HG03571 (cell line): ENCODE results near the gene BCO2.
"Not testable (repeated sequence)": the region's sequence is repeated elsewhere in the genome, so short reads cannot be mapped to it uniquely, and the experiment has no call there.

Source experiments
- ATAC-seq: cut with Tn5 transposase; IDR thresholded peaks from one replicate; pipeline ENCODE4 v1.9.1; 2021; ENCODE audit not compliant: unreplicated experiment

BCO2 gene

DNA sequence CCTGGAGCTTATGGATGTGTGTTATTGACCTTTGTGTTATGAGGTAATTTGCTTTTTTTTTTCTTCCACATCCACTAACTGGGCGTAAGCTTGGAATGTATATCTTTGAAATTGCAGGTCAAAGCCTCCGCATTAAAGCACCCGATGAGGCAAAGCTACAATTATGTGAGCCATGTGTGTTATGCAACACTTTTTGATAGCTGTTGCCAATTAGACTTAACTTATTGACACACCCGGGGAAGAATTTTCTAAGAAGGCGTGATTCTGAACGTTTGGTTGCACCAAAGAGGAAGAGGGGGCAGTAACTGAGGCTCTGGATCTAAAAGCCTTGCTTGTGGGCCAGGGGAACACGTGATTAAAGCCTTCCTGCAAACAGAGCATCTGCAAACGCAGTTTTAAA, 8.8 kb upstream of the BCO2 start:
- no peak for ATAC-seq

DNA sequence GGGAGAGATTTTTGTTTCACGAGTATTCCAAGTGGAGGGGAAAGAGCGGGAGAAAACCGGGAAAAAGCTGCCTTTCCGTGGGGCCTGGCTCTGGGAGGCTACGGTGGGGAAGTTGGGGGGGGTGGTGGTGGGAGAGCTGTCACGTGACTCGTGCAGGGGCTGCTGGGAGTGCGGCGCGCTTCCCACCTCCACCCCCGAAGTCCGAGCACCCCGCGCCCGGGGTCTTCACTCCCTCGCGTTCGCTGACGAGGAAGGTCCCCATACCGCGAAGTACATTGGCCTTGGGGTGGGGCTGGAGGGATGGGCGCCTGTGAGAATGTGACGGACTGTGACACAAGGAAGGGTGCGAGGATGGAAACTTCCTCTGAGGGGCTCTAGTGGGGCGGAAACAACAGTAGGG, 8.2 kb upstream of the BCO2 start, which contains the start of gene TEX12:
Gene TEX12, plus strand, starts transcription at position 228 of the 400 bp plus-strand sequence. CDS start 1,897 bp downstream, outside the sequence.
- ATAC-seq: no peak

DNA sequence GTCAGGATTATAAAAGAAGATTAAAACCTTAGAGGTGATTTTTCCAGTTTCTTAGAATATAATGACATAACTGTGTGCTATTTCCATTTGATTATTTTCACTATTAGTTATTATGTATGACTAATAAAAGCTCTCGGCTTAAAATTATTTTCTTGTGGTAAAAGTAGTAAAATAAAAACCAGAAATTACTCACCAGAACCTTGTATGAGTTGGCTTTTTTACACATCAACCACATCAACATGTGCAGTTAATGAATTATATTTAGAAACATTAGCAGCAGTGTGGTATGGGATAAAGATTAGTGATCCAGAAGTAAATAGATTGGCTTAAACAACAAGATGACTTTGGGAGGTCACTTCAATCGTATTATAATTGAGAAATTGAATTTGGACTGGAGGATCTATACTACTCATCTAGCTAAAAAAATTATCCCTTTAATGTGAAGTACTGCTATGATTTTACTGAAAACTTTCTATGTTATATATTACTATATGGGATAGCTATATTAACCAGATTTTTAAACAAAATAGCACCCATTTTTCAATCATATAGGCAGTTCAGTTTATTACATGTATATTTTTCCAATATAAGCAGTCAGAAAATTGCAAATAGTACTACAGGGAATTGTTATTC, 2.8 kb upstream of the BCO2 start:
- ATAC-seq: peak; percentile 61

DNA sequence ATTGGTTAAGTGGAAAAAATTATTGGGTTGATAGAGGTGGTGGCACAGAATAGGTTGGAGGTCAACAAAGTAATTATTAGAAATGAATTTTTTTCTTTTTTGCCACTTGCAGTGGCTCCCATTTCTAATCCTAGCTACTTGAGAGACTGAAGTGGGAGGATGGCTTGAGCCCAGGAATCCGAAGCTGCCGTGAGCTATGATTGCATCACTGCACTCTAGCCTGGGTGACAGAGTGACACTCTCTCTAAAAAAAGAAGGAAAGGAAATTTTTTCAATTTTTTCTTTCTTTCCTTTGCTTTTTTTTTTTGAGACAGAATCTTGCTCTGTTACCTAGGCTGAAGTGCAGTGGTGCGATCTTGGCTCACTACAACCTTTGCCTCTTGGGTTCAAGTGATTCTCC, 2.2 kb upstream of the BCO2 start:
- ATAC-seq: no peak

DNA sequence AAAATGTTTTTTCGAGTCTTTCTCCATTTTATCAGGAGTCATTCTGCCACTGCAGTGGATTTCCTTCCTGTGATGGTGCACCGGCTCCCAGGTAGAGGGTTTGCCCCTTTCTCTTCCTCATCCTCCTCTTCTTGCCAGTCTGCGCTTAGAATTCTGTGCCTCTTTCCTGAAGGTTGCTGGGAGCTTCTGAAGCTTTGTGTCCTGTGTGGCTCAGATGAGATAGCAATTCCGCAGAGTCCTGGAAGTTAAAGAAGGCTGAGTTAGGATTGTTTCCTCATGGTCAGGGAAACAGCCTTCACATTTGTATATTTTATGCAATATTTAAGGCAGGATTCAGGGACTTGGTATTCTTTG, 264 bp downstream of the BCO2 start:
- no peak for ATAC-seq

DNA sequence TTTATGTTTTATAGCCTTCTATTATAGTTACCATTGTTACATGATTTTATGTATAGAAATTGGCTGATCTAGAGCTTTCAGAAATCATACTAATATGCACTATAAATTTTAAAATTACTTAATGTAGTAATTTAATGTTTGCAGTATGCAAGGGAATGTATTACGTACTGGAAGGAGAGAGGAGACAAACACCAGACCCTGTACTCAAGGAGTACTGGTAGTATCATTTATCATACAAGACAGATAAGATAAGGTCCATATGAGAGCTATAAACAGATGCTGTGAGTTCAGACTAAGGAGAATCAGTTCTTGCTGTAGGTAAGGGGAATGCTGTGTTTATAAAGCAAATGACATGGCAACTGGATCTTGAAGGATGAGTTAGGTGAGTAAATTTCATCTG, 765 bp downstream of the BCO2 start:
- no peak for ATAC-seq

DNA sequence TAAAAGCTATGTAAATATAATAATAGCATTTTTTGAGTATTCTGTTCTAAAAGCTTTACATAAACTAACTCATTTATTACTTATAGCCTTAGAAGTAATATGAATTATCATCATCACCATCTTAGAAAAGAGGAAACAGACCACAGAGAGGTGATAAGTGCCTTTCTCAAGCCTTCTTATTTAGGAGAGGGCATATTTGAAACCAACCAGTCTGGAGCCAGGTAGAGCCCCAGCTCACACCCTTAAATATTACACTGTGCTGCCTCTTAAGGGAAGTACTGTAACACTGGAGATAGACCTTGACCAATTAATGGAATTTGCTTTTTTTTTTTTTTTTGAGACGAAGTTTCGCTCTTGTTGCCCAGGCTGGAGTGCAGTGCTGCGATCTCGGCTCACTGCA, 2.3 kb downstream of the BCO2 start:
- ATAC-seq: no peak

DNA sequence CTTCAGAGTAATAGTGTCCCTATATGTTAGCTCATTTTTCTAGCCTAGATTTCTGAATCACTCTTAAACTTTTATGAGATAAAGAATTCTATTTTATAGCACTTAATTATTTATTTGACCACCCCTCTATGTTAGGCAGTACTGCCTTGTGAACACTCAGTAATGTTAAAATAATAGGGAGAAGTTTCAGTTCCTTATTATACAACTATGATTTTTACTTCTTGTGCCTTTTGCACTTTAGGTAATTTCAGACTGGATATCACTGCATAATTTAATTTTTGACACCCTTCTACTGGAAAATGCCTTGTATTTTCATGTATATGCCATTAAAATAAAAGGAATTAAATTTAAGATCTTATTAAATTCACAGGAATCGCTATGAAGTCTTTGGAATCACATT, 3.1 kb downstream of the BCO2 start:
- ATAC-seq: no peak

DNA sequence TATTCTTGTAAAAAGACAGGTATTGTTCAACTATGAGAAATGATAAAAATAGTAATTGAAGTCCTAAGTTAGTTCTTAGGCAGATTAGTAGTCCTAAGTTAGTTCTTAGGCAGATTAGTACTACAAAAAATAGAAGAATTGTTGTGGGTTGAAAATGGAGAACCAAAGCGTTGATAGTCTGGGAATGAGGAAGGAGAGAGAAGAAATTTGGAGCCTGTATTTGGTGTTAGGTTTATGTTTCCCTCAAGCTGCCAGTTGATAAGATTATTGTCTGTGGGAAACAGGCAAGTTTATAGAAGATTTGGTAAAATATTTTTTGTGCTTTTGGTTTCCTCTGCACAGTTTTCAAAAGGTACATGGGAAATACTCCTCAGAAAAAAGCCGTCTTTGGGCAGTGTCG, 3.6 kb downstream of the BCO2 start:
- no peak for ATAC-seq

DNA sequence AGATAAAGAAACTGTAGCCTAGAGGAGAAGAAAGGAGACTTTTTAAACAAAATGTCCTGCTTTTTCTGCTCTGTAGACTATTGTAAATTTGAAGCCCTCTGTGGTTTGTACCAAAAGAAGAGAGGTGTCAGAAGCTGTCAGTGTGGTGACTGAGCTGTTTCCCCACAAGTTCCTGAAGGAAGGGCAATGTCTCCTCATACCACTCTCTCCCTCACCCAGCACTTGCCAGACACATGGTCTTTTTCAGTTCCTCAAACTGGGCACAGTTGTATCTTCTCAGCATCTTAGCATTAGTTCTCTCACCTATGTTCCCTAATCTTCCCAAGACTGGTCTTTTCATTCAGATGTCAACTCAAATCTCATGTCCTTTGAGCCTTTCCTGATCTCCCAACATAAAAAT, 4.3 kb downstream of the BCO2 start:
- no peak for ATAC-seq

DNA sequence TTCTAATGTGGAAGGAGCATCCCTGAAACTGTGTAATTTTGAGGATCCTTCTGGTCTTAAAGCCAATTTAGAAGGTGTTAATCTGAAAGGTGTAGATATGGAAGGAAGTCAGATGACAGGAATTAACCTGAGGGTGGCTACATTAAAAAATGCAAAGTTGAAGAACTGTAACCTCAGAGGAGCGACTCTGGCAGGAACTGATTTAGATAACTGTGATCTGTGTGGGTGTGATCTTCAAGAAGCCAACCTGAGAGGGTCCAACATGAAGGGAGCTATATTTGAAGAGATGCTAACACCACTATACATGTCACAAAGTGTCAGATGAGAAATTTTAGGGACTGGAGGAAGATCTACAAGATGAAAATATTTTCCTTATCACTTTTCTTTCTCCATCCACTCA, 7.6 kb downstream of the BCO2 start:
- ATAC-seq: no peak

DNA sequence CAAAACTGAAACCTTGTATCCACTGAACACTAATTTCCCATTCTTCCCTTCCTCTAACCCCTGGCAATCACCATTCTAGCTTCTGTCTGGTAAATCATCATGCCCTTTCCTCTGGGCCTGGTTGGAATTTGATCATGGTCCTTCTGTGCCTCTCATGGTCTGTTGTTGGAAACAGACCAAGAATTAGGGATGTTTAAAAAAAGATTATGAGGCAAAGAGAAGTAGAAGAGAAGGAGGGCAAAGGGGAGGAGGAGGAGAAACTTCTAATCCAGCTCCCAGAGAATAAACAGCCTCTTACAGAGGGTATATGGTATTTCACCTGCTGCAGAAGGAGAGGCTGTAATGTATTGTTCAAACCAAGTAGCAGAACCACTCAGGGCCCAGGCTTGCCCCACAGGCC, 10.6 kb downstream of the BCO2 start:
- ATAC-seq: no peak

DNA sequence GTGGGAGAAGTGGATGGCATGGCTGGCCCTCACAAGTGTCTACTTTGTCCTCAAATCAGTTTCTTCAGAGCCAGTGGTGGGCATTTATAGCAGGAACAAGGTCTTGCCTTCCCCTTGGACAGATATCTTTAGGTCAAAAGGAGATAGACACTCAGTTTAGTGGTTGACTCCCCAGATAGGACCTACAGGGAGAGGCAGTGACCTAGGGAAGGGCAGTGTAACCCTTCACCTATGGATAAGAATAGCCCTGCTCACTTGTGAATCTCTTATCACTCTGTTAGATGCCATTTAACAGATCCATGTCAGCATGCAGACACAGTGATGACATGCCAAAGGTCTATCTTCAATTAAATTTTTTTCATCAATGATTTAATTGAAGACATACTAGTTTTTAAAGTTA, 11.0 kb downstream of the BCO2 start:
- no peak for ATAC-seq

DNA sequence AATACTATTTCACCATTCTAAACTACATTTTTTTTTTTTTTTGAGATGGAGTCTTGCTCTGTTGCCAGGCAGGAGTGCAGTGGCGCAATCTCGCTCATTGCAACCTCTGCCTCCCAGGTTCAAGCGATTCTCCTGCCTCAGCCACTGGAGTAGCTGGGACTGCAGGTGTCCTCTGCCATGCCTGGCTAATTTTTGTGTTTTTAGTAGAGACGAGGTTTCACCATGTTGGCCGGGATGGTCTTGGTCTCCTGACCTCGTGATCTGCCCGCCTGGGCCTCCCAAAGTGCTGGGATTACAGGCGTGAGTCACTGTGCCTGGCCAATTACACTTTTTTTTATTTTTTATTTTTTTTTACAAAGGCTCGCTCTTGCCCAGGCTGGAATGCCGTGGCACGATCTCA, 19.8 kb downstream of the BCO2 start:
- not testable (repeated sequence) for ATAC-seq

DNA sequence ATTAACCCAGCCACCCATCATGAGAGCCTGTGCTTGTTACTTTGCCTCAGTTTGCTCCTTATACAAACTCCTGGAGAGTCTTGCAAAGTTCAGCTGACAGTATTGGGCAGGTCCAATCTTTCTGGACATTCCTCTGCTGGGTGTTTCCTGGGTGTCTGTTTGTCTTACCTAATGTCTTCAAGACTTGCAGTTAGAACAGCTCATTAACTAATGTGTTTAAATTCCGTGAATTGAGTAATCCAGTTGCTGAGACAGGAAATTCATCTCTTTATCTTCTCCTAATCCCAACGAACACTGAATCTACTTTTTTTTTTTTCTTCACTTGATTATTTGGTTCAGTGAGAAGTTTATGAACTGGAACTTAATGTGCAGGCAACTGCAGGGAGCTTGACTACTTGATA, 20.6 kb downstream of the BCO2 start:
- no peak for ATAC-seq

DNA sequence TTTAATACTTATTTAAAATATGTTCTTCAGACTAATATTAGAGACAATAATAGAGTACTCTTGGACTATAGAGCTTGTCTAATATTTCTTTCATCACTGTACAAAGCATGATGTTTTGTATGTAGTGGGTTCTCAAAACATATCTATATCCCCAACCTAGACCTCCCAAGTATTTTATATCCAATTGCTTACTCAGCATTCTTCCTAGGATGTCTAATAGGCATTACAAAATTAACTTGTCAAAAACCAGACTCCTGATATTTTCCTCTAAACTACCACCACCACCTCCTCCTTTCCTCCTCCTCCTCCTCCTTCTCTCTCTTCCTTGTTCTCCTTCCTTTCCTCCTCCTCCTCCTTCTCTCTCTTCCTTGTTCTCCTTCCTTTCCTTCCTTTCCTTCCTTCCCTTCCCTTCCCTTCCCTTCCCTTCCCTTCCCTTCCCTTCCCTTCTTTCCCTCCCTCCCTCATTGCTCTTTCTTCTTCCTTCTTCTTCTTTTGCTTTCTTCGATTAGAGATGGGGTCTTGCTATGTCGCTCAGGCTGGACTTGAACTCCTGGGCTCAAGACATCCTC, 21.3 kb downstream of the BCO2 start:
- ATAC-seq: no peak

DNA sequence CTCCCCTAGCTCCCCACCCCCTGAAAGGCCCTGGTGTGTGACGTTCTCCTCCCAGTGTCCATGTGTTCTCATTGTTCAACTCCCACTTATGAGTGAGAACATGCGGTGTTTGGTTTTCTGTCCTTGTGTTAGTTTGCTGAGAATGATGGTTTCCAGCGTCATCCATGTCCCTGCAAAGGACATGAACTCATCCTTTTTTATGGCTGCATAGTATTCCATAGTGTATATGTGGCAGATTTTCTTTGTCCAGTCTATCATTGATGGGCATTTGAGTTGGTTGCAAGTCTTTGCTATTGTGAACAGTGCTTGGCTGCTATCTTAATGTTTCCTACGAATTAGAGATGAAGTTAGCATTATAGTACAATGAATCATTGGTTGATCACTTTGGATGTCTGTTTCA, 23.8 kb downstream of the BCO2 start:
- ATAC-seq: not testable (repeated sequence)

DNA sequence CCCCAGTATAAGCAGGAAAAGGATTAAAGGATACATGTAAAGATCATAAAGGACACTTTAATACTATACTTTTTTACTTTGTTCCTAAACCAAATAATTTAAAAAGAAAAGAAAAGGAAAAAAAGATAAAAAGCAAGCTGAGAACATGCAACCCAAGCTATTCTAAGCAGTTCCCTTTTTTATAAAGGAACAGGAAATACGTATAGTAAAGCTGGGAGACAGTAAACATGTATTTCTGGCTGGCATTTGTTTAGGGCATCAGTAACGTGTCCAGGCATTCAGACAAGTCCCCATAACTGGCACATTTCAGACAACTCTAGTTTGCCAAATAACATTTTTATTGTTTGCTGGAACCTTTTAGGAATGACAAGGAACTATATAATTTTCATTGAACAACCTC, 24.9 kb downstream of the BCO2 start:
- no peak for ATAC-seq

DNA sequence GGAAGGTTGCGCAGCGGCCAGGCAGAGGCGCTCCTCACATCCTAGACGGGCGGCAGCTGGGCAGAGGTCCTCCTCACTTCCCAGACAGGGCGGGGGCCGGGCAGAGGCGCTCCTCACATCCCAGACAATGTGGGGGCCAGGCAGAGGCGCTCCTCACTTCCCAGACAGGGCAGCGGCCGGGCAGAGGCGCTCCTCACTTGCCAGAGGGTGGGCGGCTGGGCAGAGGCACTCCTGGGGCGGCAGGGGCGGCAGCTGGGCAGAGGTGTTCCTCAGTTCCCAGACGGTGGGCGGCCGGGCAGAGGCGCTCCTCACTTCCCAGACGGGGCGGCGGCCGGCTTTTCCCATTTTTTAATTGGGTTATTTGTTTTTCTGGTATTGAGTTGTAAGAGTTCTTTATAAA, 30.8 kb downstream of the BCO2 start:
- no peak for ATAC-seq

DNA sequence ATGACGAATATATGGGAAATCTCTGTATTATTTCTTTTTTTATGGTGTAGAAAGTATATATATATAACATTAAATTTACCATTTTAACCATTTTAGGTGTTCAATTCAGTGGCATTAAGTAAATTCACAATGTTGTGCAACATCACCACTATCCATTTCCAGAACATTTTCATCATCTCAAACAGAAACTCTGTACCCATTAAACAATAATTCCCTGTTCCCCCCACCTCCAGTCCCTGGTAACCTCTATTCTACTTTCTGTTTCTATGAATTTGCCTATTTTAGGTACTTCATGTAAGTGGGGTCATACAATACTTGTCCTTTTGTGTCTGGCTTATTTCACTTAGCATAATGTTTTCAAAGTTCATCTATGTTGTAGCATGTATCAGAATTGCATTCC, 35.6 kb downstream of the BCO2 start:
- no peak for ATAC-seq

DNA sequence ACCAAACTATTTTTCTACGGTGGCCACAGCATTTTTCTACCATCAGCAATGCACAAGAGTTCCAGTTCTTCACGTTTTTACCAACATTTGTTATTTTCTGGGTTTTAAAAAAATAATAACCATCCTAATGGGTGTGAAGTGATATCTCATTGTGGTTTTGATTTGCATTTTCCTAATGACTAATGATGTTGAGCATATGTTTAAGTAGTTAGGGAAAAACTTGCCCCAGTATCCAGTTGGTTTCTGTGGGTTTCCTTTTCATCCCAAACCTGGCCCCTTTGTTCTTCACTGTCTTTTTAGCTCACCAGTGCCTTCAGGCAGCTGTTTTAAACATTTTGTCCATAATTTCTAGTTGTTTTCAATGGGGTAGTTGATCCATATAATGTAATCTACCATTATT, 36.2 kb downstream of the BCO2 start:
- no peak for ATAC-seq

DNA sequence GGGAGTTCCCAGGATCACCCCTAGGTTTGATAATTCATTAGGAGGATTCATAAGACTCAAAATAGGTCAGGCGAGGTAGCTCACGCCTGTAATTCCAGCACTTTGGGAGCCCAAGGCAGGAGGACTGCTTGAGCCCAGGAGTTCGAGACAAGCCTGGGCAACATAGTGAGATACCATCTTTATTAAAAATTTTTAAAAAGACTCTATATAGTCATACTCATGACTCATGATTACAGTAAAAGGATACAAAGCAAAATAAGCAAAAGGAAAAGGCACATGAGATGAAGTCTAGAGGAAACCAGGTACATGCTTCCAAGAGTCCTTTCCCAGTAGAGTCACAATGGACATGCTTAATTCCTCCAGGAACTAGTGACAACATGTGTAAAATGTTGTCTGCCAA, 37.0 kb downstream of the BCO2 start:
- no peak for ATAC-seq

DNA sequence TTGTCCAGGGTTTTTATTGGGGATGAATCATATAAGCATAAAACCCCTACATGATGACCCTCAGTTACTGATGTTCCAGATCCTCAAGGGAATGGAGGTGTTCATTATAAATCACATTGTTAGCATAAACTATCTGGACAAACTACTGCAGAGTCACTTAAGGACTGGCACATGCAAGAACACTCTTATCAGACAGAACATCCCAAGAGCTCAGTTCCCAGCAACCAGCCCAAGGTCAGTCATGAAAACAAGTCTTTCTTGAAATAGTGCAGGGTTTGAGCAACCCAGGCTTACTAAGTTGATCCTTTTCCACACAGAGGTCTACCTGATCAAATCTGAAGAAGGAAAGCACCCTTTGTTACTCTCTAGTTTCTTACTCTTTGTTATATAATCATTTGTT, 37.4 kb downstream of the BCO2 start:
- ATAC-seq: no peak
